Activated T-helper 2 cell treated with anti-CD3 and anti-CD28 coated beads, Interferon-gamma antibody, Interleukin-2, Interleukin-4, amounts not matched to agents 10 μg/mL and 5 μg/mL and 100 μg/mL, durations not matched to agents 14 hours and 24 hours and 36 hours (primary cell): Measurements from ENCODE around the gene ATP1B2. TPM values are rescaled to one million over a fixed set of nuclear protein-coding genes. Genes with fewer than 3 reads are reported as not detected.

Source experiments
- DNase-seq: peaks from one replicate; pipeline ENCODE4 v3.0.0; 2021; ENCODE audit warnings: low spot score
- H3K27ac Mint-ChIP-seq: one replicate; pipeline ENCODE4 v1.8.0; 2021; ENCODE audit warnings: mixed read lengths
- H3K27me3 Mint-ChIP-seq: one replicate; pipeline ENCODE4 v1.8.0; 2021; ENCODE audit warnings: low read depth, mixed read lengths
- H3K36me3 Mint-ChIP-seq: one replicate; pipeline ENCODE4 v1.8.0; 2021; ENCODE audit warnings: low read depth, mixed read lengths
- H3K4me1 Mint-ChIP-seq: one replicate; pipeline ENCODE4 v1.8.0; 2021; ENCODE audit warnings: low read depth, mixed read lengths
- H3K4me3 Mint-ChIP-seq: one replicate; pipeline ENCODE4 v1.8.0; 2021; ENCODE audit warnings: low read depth, mild to moderate bottlenecking, moderate library complexity, mixed read lengths
- H3K9me3 Mint-ChIP-seq: one replicate; pipeline ENCODE4 v1.8.0; 2021; ENCODE audit warnings: mixed read lengths
- intact Hi-C: fragments of 100-400 bp; cut with micrococcal nuclease; formaldehyde crosslinking; loops from one replicate; pipeline ENCODE4 v1.15.1; 2023
- total RNA-seq: library from RNA; stranded (reverse); gene quantifications from 2 replicates; pipeline ENCODE4 v1.2.3, GENCODE V29; 2022

ATP1B2 gene
- total RNA-seq, 1 donor from 2014 or later = 0.37 TPM

DNA sequence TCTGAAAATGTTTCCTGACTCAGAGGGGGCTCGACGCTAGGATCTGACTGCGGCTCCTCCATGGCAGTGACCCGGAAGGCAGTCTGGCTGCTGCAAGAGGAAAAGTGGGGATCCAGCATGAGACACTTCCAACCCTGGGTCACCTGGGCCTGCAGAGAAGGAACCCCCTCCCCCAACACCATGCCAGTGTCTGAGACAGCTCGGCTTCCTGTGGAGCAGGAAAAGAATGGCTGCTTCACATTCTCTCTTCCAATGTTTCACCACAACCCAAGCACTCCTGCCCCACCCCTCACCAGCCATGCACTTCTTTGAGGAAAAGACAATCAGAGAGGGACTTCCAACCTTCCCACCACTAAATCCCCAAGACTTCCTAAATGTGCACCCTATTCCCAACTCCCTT lies 25.8 kb downstream of the ATP1B2 start:
- Mint-ChIP-seq H3K36me3 (peaks cover 52% of the 10 kb centered on the region), H3K4me1 (peaks cover 1% of the 10 kb centered on the region), H3K4me3 (no peak overlapping the region), H3K27ac (no peak overlapping the region), H3K27me3 (no peaks in the 10 kb centered on the region), H3K9me3 (peaks cover 14% of the 10 kb centered on the region)
- intact Hi-C loops = no loop called here
- no peak for DNase-seq

DNA sequence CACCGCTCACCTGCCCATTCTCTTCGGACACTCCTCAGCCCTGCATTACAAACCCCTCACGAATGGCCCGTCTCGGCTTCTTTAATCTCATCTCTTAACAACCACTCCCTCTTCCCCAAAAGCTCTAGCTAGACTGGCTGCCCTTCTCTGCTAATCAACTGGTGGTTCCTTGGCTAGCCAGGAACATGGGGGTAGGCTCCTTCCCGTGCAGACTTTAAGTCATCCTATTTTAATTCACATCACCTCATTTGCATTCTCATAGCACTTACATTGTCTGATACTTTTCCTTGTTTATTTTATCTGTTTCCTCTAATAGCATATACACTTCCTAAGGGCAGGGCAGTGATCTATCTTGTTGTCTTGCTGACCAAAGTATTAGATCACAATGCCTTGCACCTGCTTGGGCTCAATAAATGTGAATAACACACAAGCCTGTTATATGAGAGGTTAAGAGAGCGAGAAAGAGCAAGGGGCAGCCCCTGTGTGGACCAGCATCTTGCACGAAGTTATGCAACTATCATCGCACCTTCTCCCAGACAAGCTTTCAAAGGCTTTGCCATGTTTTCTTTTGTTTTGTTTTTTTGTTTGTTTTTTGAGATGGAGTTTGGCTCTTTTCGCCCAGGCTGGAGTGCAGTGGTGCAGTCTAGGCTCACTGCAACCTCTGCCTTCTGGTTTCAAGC lies 26.8 kb downstream of the ATP1B2 start:
- peaks cover 1% of the 10 kb centered on the region for H3K4me1 Mint-ChIP-seq
- H3K4me3 Mint-ChIP-seq = no peak overlapping the region
- no peak for DNase-seq
- peak overlapping the region; percentile 28 for H3K27ac Mint-ChIP-seq
- H3K36me3 Mint-ChIP-seq = peaks cover 49% of the 10 kb centered on the region
- H3K9me3 Mint-ChIP-seq = peaks cover 14% of the 10 kb centered on the region
- no peaks in the 10 kb centered on the region for H3K27me3 Mint-ChIP-seq
- intact Hi-C loops = no loop called here

GRCh38 chr17:7684851-7685532 lies 34.3 kb downstream of the ATP1B2 start:
- Mint-ChIP-seq H3K27ac (peak overlapping the region; percentile 97), H3K4me1 (peaks cover 29% of the 10 kb centered on the region), H3K36me3 (peaks cover 34% of the 10 kb centered on the region), H3K9me3 (no peaks in the 10 kb centered on the region), H3K27me3 (no peaks in the 10 kb centered on the region), H3K4me3 (peak overlapping the region; percentile 94)
- no peak for DNase-seq
- intact Hi-C loops = loop anchor here (5.0 to 10.0 kb wide), 4 partner anchors 157 to 540 kb away; partner anchors contain the start of genes KCTD11, POLR2A and SLC35G6

- Mint-ChIP-seq H3K27me3 (no peaks in the 10 kb centered on the region), H3K27ac (peak overlapping the region; percentile 97), H3K4me1 (peaks cover 32% of the 10 kb centered on the region), H3K36me3 (peaks cover 39% of the 10 kb centered on the region), H3K9me3 (no peaks in the 10 kb centered on the region), H3K4me3 (peak overlapping the region; percentile 94)
- peak; percentile 88 for DNase-seq
- intact Hi-C loops = loop anchor here (1.0 to 10.0 kb wide), 8 partner anchors 70 to 539 kb away; partner anchors contain the start of genes EIF5A, HES7, KCTD11 and POLR2A
Observed at GRCh38 chr17:7685533-7686221, 35.0 kb downstream of the ATP1B2 start.

GRCh38 chr17:7686222-7687071 lies 35.7 kb downstream of the ATP1B2 start:
- Mint-ChIP-seq H3K4me3 (peak overlapping the region; percentile 94), H3K4me1 (peaks cover 34% of the 10 kb centered on the region), H3K27me3 (no peaks in the 10 kb centered on the region), H3K36me3 (peaks cover 42% of the 10 kb centered on the region), H3K9me3 (no peaks in the 10 kb centered on the region), H3K27ac (peak overlapping the region; percentile 97)
- DNase-seq = peak; percentile 79
- intact Hi-C loops = loop anchor here (1.0 to 10.0 kb wide), 9 partner anchors 71 to 538 kb away; partner anchors contain the start of genes EIF5A, HES7, KCTD11 and POLR2A

DNA sequence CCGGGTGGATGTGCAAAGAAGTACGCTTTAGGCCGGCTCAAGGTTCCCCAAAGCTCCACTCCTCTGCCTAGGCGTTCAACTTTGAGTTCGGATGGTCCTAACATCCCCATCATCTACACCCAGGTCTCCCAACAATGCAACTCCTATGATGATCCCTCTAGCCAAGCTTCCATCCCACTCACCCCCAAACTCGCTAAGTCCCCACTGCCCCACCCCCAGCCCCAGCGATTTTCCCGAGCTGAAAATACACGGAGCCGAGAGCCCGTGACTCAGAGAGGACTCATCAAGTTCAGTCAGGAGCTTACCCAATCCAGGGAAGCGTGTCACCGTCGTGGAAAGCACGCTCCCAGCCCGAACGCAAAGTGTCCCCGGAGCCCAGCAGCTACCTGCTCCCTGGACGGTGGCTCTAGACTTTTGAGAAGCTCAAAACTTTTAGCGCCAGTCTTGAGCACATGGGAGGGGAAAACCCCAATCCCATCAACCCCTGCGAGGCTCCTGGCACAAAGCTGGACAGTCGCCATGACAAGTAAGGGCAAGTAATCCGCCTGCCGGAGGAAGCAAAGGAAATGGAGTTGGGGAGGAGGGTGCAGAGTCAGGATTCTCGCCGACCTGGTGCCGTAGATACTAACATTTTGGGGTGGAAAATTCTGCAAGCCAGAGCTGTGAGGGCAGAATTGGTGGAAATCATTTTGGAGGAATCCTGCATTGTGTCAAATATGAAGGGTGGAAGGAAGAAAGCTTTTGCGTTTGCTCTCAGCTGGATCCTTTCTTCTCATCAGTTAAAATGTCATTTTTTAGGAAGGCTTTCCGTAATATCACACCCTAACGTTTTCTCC lies 36.6 kb downstream of the ATP1B2 start, which contains the start of gene TP53:
Gene TP53 (minus strand): TSS at position 419 of the 836 bp plus-strand sequence. CDS start 10,896 bp downstream, outside the sequence.
- peaks cover 42% of the 10 kb centered on the region for H3K36me3 Mint-ChIP-seq
- peak within 1 kb of the TSS; percentile 97 for H3K27ac Mint-ChIP-seq
- intact Hi-C loops = loop anchor here (1.0 to 10.0 kb wide), 8 partner anchors 114 to 538 kb away; partner anchors contain the start of genes EIF5A, HES7, KCTD11 and POLR2A
- peak within 1 kb of the TSS; percentile 94 for H3K4me3 Mint-ChIP-seq
- no peaks in the 10 kb centered on the region for H3K27me3 Mint-ChIP-seq
- H3K9me3 Mint-ChIP-seq = no peaks in the 10 kb centered on the region
- peak; percentile 88 for DNase-seq
- peaks cover 34% of the 10 kb centered on the region for H3K4me1 Mint-ChIP-seq

DNA sequence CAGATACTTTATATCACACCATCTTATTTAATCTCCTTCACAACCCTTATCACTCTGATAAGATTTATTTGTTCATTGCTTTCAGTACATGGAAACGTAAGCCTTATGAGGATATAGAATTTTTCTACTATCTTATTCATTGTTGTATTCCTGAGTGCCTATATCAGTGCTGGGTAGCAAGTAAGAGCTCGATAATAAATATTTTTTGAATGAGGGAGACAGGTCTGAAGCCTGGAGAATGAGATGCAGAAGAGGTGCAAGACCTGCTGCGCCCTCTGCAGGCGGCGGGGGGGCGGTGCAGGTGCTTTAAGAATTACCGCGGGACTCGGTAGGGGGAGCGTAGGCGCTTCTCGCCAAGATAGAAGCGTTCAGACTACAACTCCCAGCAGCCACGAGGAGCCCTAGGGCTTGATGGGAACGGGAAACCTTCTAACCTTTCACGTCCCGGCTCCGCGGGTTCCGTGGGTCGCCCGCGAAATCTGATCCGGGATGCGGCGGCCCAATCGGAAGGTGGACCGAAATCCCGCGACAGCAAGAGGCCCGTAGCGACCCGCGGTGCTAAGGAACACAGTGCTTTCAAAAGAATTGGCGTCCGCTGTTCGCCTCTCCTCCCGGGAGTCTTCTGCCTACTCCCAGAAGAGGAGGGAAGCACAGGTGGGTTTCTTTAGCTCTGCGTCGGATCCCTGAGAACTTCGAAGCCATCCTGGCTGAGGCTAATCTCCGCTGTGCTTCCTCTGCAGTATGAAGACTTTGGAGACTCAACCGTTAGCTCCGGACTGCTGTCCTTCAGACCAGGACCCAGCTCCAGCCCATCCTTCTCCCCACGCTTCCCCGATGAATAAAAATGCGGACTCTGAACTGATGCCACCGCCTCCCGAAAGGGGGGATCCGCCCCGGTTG lies 37.4 kb downstream of the ATP1B2 start, which contains the start of gene WRAP53:
Gene WRAP53 (plus strand): TSS at position 570 of the 900 bp plus-strand sequence. CDS start 172 bp downstream, at position 742.
- intact Hi-C loops = loop anchor here (1.0 to 10.0 kb wide), 9 partner anchors 56 to 537 kb away; partner anchors contain the start of genes EIF5A, HES7, KCTD11 and POLR2A
- Mint-ChIP-seq H3K4me1 (peaks cover 34% of the 10 kb centered on the region), H3K4me3 (peak within 1 kb of the TSS; percentile 94), H3K27ac (peak within 1 kb of the TSS; percentile 97), H3K27me3 (no peaks in the 10 kb centered on the region), H3K36me3 (peaks cover 41% of the 10 kb centered on the region), H3K9me3 (no peaks in the 10 kb centered on the region)
- peak; percentile 93 for DNase-seq

DNA sequence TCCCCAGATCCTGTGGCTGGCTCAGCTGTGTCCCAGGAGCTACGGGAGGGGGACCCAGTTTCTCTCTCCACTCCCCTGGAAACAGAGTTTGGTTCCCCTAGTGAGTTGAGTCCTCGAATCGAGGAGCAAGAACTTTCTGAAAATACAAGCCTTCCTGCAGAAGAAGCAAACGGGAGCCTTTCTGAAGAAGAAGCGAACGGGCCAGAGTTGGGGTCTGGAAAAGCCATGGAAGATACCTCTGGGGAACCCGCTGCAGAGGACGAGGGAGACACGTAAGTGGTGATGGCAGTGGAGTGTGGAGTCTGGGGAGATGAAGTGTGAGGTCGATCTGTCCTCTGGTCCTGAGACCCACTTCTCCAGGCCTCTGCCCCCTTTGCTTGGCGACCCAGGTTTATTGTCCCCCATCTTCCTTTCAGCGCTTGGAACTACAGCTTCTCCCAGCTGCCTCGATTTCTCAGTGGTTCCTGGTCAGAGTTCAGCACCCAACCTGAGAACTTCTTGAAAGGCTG lies 38.1 kb downstream of the ATP1B2 start:
- Mint-ChIP-seq H3K4me1 (peaks cover 34% of the 10 kb centered on the region), H3K4me3 (peak overlapping the region; percentile 94), H3K9me3 (no peaks in the 10 kb centered on the region), H3K27me3 (no peaks in the 10 kb centered on the region), H3K27ac (peak overlapping the region; percentile 81), H3K36me3 (peaks cover 40% of the 10 kb centered on the region)
- DNase-seq = no peak
- intact Hi-C loops = loop anchor here (1.0 to 10.0 kb wide), 5 partner anchors 57 to 536 kb away; partner anchors contain the start of genes KCTD11, POLR2A and SLC35G6

GRCh38 chr17:7695586-7695985 lies 44.9 kb downstream of the ATP1B2 start:
- no peaks in the 10 kb centered on the region for H3K27me3 Mint-ChIP-seq
- H3K36me3 Mint-ChIP-seq = peaks cover 27% of the 10 kb centered on the region
- intact Hi-C loops = no loop called here
- no peak overlapping the region for H3K27ac Mint-ChIP-seq
- DNase-seq = no peak
- peaks cover 1% of the 10 kb centered on the region for H3K4me1 Mint-ChIP-seq
- no peaks in the 10 kb centered on the region for H3K9me3 Mint-ChIP-seq
- H3K4me3 Mint-ChIP-seq = no peak overlapping the region

- H3K4me3 Mint-ChIP-seq = no peak overlapping the region
- no peak overlapping the region for H3K27ac Mint-ChIP-seq
- H3K9me3 Mint-ChIP-seq = no peaks in the 10 kb centered on the region
- H3K27me3 Mint-ChIP-seq = no peaks in the 10 kb centered on the region
- peaks cover 39% of the 10 kb centered on the region for H3K36me3 Mint-ChIP-seq
- no peak for DNase-seq
- no peaks in the 10 kb centered on the region for H3K4me1 Mint-ChIP-seq
- intact Hi-C loops = no loop called here
Observed at GRCh38 chr17:7697828-7698588, 47.3 kb downstream of the ATP1B2 start.
